HAP-1 (cell line): ENCODE results near the gene PLB1.

Experiments
- DNase-seq, 2 experiments: peaks; one replicate each; pipeline ENCODE4 v3.0.0-alpha.2; 2016 to 2020; ENCODE audit warnings: low spot score in 2 of 2
- H3K27me3 ChIP-seq: fragments of 250-450 bp; sonication (Bioruptor Pico); 2 replicates; pipeline ENCODE4 v1.5.1; 2020; ENCODE audit warnings: low read depth, mild to moderate bottlenecking, moderate library complexity
- H3K36me3 ChIP-seq: fragments of 250-450 bp; sonication (Bioruptor Pico); replicated peaks from 2 replicates; pipeline ENCODE4 v1.5.1; 2020; ENCODE audit warnings: mild to moderate bottlenecking
- H3K4me1 ChIP-seq: fragments of 250-450 bp; sonication (Bioruptor Pico); 2 replicates; pipeline ENCODE4 v1.5.1; 2020; ENCODE audit warnings: mild to moderate bottlenecking
- H3K4me3 ChIP-seq: fragments of 250-450 bp; sonication (Bioruptor Pico); 2 replicates; pipeline ENCODE4 v1.5.1; 2020; ENCODE audit warnings: mild to moderate bottlenecking, moderate library complexity
- H3K9me3 ChIP-seq: fragments of 250-450 bp; sonication (Bioruptor Pico); 2 replicates; pipeline ENCODE4 v1.5.1; 2020; ENCODE audit warnings: mild to moderate bottlenecking, moderate library complexity
- in situ Hi-C: fragments of 300-500 bp; cut with MboI; formaldehyde crosslinking; loops from 3 replicates; pipeline ENCODE4 v1.14.3; 2020; ENCODE audit warnings: low sequenced_read_pairs, inconsistent platforms, mixed read lengths

Gene PLB1

DNA sequence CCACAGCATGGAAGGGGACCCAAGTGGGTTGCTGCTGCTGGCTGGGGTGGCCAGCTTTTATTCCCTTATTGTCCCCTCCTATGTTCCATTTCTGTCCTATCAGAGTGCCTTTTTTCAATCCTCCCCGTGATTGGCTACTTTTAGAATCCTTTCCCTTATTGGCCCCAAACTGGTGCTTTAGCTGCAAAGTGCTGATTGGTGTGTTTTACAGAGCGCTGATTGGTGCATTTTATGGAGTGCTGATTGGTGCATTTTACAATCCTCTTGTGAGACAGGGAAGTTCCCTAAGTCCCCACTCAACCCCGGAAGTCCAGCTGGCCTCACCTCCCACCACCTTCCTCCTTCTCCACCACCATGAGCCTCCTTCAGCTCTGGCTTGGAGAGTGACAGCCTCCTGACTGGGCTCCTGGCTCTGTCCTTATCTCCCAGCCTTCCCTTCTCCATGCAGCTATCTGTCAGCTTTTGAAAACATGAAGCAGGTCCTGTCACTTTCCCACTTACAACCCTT, 20.7 kb upstream of the PLB1 start:
- Histone ChIP-seq H3K4me3 (no peak overlapping the region), H3K4me1 (no peaks in the 10 kb centered on the region), H3K36me3 (no peaks in the 10 kb centered on the region), H3K27me3 (no peaks in the 10 kb centered on the region), H3K9me3 (no peaks in the 10 kb centered on the region)
- in situ Hi-C loops = no loop called here
- no peak for DNase-seq

DNA sequence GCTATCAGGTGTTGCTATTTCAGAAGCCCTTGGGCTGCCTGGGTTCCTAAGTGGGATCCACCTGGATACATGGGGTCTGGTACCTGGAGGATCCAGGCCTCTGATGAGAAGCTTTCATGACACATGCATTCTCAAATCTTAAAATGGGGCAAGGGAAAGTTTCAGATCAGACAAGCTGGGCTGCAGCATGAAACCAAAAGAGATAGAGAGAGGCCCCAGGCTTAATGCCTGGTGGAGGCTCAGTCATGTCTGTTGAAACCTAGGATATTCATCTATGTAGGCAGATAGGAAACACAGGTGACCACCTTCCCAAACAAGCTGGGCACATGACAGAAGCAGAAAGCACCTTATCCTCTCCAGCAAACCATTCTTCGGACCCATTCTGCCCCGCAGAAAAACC, 18.8 kb upstream of the PLB1 start:
- Histone ChIP-seq H3K27me3 (no peaks in the 10 kb centered on the region), H3K36me3 (no peaks in the 10 kb centered on the region), H3K9me3 (no peaks in the 10 kb centered on the region), H3K4me3 (no peak overlapping the region), H3K4me1 (no peaks in the 10 kb centered on the region)
- in situ Hi-C loops = no loop called here
- no peak for DNase-seq

DNA sequence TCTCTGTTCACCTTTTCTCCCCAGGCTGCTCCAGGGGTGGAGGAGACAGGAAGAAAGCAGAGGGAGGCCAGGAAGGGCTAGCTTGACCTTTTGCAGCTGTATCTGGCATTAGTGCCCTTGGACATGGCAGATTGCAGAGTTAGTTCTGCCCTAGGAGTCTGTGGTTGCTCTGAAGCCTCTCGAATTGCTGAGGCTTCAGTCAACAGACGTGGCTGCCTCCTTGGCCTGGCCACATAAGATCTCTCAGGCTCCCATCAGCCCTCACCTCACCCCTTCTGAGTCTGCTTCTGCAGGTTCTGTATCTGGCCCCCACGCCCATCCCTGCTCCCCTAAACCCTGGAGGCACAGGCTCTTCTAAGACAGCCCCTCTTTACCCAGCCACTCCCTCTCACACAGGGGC, 18.2 kb upstream of the PLB1 start:
- no peak for DNase-seq
- in situ Hi-C loops = no loop called here
- Histone ChIP-seq H3K9me3 (no peaks in the 10 kb centered on the region), H3K4me3 (no peak overlapping the region), H3K27me3 (no peaks in the 10 kb centered on the region), H3K4me1 (no peaks in the 10 kb centered on the region), H3K36me3 (no peaks in the 10 kb centered on the region)

DNA sequence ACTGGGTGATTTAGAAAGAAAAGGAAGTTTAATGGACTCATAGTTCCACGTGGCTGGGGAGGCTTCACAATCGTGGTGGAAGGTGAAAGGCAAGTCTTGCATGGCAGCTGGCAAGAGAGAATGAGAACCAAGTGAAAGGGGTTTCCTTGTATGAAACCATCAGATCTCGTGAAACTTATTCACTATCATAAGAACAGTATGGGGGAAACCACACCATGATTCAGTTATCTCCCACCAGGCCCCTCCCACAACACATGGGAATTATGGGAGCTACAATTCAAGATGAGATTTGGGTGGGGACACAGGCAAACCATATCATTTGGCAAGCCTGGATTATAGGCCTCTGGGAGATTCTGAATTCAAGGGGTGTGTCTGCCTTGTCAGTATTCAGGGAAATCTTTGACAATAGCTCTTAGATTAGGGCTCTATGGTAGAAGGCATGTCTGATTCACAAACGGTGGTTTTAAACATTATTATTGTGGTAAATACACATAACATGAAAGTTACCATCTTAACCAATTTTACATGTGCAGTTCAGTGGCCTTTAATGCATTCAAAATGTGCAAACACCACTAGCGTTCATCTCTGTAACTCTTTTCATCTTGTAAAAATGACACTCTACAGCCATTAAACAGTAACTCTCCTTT, 15.3 kb upstream of the PLB1 start:
- no peaks in the 10 kb centered on the region for H3K36me3 ChIP-seq
- H3K4me3 ChIP-seq = no peak overlapping the region
- H3K4me1 ChIP-seq = no peaks in the 10 kb centered on the region
- no peak for DNase-seq
- no peaks in the 10 kb centered on the region for H3K27me3 ChIP-seq
- H3K9me3 ChIP-seq = no peaks in the 10 kb centered on the region
- in situ Hi-C loops = no loop called here

DNA sequence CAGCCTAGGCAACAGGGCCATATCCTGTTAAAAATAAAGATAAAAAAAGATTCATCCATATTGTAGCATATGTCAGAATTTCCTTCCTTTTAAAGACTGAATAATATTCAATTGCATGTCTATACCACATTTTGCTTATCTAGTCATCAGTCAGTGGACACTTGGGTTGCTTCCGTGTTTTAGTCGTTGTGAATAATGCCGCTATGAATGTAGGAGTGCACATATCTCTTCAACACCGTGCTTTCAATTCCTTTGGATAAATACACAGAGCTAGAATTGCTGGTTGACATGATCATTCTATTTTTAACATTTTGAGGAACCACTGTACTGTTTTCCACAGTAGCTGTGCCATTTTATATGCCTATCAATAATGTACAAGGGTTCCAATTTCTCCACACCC, 14.0 kb upstream of the PLB1 start:
- no peak for DNase-seq
- Histone ChIP-seq H3K36me3 (no peaks in the 10 kb centered on the region), H3K9me3 (no peaks in the 10 kb centered on the region), H3K27me3 (no peaks in the 10 kb centered on the region), H3K4me3 (no peak overlapping the region), H3K4me1 (no peaks in the 10 kb centered on the region)
- in situ Hi-C loops = no loop called here

DNA sequence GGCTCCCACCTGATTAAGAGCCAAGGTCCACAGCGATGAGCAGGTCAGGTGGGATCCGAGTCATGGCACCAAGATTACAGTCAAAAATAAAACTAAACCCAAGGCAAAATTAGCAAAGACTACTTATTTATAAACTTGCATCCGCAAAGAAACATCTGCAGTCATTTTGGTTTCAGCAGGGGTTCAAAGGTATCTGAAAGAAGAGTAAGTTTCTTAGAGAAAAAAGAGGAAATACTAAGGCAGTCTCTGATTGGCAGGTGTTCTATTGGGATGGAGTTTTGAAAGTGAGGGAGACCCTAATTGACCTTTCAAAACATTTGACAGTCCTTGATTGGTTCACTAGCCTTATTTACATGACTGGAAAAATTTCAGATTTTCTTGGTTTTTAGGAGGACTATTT, 11.0 kb upstream of the PLB1 start:
- no peaks in the 10 kb centered on the region for H3K27me3 ChIP-seq
- DNase-seq = no peak
- in situ Hi-C loops = no loop called here
- no peaks in the 10 kb centered on the region for H3K4me1 ChIP-seq
- no peak overlapping the region for H3K4me3 ChIP-seq
- H3K9me3 ChIP-seq = no peaks in the 10 kb centered on the region
- H3K36me3 ChIP-seq = no peaks in the 10 kb centered on the region

DNA sequence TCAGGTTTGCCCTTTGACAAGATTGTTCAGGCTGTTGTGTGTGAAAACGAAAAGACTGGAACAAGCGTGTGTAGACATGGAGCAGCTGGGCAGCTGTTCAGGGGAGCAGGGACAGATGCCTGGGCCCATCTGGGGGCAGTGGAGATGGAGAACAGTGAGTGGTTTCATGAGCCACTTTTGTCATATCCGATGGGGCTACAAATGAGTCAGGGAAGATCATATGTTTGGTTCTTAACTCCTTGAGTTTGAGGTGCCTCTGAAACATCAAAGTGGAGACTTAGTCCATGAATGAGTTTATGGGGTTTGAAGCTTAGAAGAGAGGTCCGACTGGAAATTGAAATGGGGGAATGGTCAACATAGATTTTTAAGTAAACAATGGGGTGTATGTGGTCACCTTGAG, 9.3 kb upstream of the PLB1 start:
- H3K4me3 ChIP-seq = no peak overlapping the region
- no peaks in the 10 kb centered on the region for H3K4me1 ChIP-seq
- in situ Hi-C loops = no loop called here
- no peaks in the 10 kb centered on the region for H3K9me3 ChIP-seq
- H3K36me3 ChIP-seq = no peaks in the 10 kb centered on the region
- no peaks in the 10 kb centered on the region for H3K27me3 ChIP-seq
- DNase-seq = no peak

DNA sequence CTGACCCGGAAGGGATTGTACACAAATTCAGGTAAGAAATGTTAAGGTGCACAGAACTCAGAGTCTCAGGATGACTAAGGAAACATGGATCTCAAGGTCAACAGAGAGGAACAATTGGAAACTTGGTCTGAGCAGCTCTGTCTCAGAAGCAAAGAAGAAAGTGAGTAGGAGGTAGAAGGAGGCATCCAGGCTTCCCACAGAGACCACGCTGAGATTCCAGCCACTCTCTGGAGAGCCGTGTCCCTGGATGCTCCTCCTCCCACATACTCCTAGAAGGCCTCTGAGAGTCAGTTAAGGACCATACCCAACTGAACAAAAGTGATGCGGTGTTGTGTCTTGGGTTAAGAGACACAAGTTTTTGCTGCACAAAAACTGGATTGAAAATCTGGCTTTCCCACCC, 8.6 kb upstream of the PLB1 start:
- DNase-seq = no peak
- Histone ChIP-seq H3K9me3 (no peaks in the 10 kb centered on the region), H3K4me3 (no peak overlapping the region), H3K36me3 (no peaks in the 10 kb centered on the region), H3K4me1 (no peaks in the 10 kb centered on the region), H3K27me3 (no peaks in the 10 kb centered on the region)
- in situ Hi-C loops = no loop called here

DNA sequence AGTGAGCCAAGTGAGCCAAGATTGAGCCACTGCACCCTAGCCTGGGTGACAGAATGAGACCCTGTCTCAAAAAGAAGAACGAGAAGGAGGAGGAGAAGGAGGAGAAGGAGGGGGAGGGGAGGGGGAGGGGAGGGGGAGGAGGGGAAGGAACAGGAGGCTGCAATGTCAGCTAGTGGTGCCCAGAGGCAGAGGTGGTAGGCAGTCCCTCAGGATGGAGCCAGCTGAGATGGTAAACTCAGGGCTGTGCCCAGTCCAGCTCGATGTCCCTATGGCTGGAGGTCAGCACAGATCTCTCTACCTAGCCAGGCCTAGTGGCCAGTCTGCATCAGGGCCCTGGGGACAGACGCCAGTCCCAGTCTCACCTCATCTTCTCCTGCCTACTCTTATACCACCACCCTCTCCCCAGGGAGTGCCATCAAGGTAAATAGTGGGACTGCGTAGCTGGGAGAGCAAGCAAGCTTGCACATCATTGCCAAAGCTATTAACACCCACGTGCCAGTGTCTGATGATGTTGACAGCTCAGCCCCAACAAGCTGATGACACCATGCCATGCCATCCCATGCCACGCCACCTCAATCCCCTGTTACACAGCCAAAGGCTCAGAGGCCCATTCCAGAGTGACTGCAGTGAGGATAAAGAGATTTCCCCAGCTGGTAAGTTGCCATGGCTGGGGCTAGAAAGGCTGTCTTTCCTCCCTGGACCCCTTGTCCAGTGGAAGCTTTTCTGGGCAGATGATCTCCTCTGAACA, 7.6 kb upstream of the PLB1 start:
- no peak for DNase-seq
- Histone ChIP-seq H3K36me3 (no peaks in the 10 kb centered on the region), H3K4me3 (no peak overlapping the region), H3K9me3 (no peaks in the 10 kb centered on the region), H3K27me3 (no peaks in the 10 kb centered on the region), H3K4me1 (no peaks in the 10 kb centered on the region)
- in situ Hi-C loops = no loop called here

DNA sequence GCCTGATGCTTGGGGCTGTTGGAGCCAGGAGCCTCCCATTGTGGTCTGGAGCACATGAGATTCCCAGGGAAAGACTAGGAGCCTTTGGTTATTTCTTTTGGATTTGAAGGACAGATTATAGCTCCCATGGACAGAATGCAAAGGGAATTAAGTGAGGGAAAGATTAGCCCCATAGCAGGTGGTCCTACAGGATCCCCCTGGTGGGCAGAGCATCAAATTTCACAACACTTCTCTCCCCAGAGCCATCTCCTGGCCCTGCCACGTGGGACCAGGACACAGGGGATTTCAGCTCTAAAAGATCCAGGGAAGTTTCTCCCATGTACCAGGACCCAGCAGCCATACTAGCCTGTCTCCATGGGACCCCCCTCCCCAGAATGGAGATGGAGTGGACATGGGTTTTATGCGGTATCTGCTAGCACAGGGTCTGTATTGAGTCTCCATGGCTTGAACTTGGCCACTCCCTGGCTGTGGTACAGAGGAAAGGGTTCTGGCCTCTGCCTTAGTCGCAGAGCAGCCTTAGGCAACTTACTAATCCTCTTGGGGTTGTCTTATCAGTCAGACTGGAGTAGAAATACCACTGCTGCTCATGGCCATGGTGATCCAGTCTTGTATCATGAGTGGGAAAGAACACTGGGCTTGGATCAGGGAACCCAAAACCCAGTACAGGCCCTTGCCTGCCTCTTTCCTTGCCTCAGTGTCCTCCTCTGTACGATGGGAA, 6.8 kb upstream of the PLB1 start:
- in situ Hi-C loops = no loop called here
- no peaks in the 10 kb centered on the region for H3K9me3 ChIP-seq

DNA sequence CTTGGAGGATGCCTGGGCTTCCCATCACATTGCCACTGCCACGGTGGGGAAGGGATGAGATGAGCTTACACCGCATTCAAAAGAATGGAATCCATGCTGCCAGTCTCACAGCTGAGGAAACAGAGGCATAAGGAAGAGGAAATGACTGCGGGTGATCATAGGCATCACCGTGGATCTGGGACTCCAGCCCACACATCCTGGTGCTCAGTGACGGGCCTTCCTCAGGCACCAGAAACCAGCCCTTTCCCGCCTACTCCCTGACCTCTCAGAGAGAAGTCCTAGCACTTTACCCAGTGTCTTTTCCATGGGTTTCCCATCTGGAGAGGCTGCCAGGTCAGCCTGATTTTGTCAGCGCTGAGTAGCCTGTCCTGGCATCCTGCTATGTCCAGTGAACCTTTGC, 5.3 kb upstream of the PLB1 start:
- H3K27me3 ChIP-seq = no peaks in the 10 kb centered on the region
- in situ Hi-C loops = no loop called here
- H3K9me3 ChIP-seq = no peaks in the 10 kb centered on the region
- no peaks in the 10 kb centered on the region for H3K4me1 ChIP-seq
- H3K36me3 ChIP-seq = no peaks in the 10 kb centered on the region
- no peak for DNase-seq
- no peak overlapping the region for H3K4me3 ChIP-seq

More for the DNA sequence above, 6.8 kb upstream of the PLB1 start:
- no peaks in the 10 kb centered on the region for H3K36me3 ChIP-seq
- H3K27me3 ChIP-seq = no peaks in the 10 kb centered on the region
- H3K4me3 ChIP-seq = no peak overlapping the region
- DNase-seq = no peak
- no peaks in the 10 kb centered on the region for H3K4me1 ChIP-seq

DNA sequence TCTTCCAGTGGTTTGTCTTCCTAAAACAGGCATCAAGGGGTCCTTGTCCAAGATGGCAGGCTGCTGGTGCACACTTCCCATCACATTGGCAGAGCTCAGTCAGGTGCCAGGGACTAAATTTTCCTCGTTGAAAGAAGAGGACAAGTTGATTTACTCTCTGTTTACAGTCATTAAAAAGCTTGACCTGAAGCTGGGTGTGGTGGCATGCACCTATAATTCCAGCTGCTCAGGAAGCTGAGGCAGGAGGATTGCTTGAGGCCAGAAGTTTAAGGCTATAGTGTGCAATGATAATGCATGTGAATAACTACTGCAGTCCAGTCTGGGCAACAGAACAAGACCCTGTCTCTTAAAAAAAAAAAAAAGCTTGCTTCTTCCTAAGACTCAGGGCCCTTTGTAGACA, 3.6 kb upstream of the PLB1 start:
- in situ Hi-C loops = no loop called here
- Histone ChIP-seq H3K27me3 (no peaks in the 10 kb centered on the region), H3K4me3 (no peak overlapping the region), H3K4me1 (no peaks in the 10 kb centered on the region), H3K9me3 (no peaks in the 10 kb centered on the region), H3K36me3 (no peaks in the 10 kb centered on the region)
- DNase-seq = no peak

DNA sequence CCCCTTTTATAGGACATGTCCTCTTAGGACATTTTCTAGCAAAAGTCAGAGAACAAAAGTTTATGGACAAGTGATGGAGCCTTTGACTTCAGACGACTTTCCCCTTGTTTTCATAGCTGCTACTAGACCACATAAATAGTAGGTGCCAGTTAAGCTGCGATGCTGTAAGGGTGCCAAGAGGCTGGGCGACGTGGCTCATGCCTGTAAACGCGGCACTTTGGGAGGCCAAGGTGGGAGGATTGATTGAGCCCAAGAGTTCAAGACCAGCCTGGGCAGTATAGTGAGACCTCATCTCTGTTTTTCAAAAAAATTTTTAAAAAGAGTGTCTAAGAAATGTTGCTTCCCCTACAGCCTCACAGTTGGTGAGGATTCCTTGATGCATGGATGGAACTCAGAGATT, 2.2 kb upstream of the PLB1 start:
- Histone ChIP-seq H3K27me3 (no peaks in the 10 kb centered on the region), H3K9me3 (no peaks in the 10 kb centered on the region), H3K4me3 (no peak overlapping the region), H3K4me1 (no peaks in the 10 kb centered on the region), H3K36me3 (no peaks in the 10 kb centered on the region)
- DNase-seq = no peak
- in situ Hi-C loops = no loop called here

DNA sequence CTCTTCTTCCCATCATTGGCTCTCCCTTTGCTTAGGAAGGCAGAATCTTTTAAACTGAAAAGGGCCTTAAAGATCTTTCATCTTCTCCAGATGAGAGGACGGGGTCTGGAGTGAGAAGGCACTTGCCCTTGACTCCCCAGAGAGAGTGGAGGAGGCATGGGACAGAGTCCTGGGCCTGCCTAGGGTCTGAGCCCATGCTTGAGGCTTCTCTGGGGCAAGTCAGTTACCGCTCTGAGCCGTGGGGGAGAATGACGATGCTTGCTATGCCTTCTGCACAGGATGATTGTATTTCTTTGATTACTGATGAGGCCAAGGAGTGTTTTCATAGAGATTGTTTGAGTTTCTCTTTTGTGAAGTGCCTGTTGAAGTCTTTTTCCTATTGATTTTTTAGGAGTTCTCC, 921 bp downstream of the PLB1 start:
- Histone ChIP-seq H3K9me3 (no peaks in the 10 kb centered on the region), H3K4me3 (no peak overlapping the region), H3K4me1 (no peaks in the 10 kb centered on the region), H3K27me3 (no peaks in the 10 kb centered on the region; the same call in 1 of the 2 replicates), H3K36me3 (no peaks in the 10 kb centered on the region)
- in situ Hi-C loops = no loop called here
- DNase-seq = no peak
